Measurements from ENCODE around the gene CSNK2B. TPM values are rescaled to one million over a fixed set of nuclear protein-coding genes. Genes with fewer than 3 reads are reported as not detected.

CSNK2B gene
- total and polyA plus RNA-seq, 9 of the 15 experiments (the other 6 are each of a cell fraction or from before 2014, with no cell fraction given), result 120 to 1,126 (median 529) TPM

GRCh38 chr6:31690231-31691077 lies 24.6 kb downstream of the CSNK2B start (continued):
- TF ChIP-seq E2F6 (IDR thresholded peaks at IDR 0.05; ENCODE audit: borderline replicate concordance in 1 of 2, extremely low read depth in 1 of 2, insufficient read depth in 1 of 2, insufficient read length in 1 of 2, low read depth in 1 of 2, low read length in 1 of 2, poor library complexity in 1 of 2, severe bottlenecking in 1 of 2) (no peak), TOE1 (IDR thresholded peaks at IDR 0.05; ENCODE audit: borderline replicate concordance) (peak; percentile 78; the same call in 1 of the 2 replicates), TOE1 (CRISPR knock-in tag; IDR thresholded peaks at IDR 0.05; ENCODE audit: borderline replicate concordance, low read depth) (peak; percentile 58; the same call in 1 of the 2 replicates), GABPA (tag; conservative IDR thresholded peaks at IDR 0.05; ENCODE audit: low read depth) (0 out of 2 replicates have a peak, but pooled peaks have one; percentile 25), ZNF431 (CRISPR knock-in tag; IDR thresholded peaks at IDR 0.05) (peak; percentile 14), DNMT1 (IDR thresholded peaks at IDR 0.05) (peak; percentile 14), CBFA2T2 (conservative IDR thresholded peaks at IDR 0.05) (peak; percentile 92), CTBP1 (IDR thresholded peaks at IDR 0.05; ENCODE audit: borderline replicate concordance) (peak; percentile 97), NFATC3 (IDR thresholded peaks at IDR 0.05) (peak; percentile 38; the same call in 1 of the 2 replicates), SMARCC2 (IDR thresholded peaks at IDR 0.05; ENCODE audit: low read depth) (peak; percentile 99), RBFOX2 (IDR thresholded peaks at IDR 0.05; ENCODE audit: low read depth, low read length) (no peak), ASH1L (IDR thresholded peaks at IDR 0.05; ENCODE audit: borderline replicate concordance, low read depth, partially characterized antibody) (no peak), E2F3 (CRISPR knock-in tag; IDR thresholded peaks at IDR 0.05) (no peak), SIX5 (IDR thresholded peaks at IDR 0.05; ENCODE audit: borderline replicate concordance in 1 of 2, insufficient read depth in 1 of 2, low read depth in 1 of 2, low read length in 2 of 2) (no peak), ZNF551 (CRISPR knock-in tag; IDR thresholded peaks at IDR 0.05) (no peak), GABPB2 (CRISPR knock-in tag; conservative IDR thresholded peaks at IDR 0.05) (peak; percentile 72; the same call in 1 of the 2 replicates), KAT7 (CRISPR knock-in tag; IDR thresholded peaks at IDR 0.05; ENCODE audit: borderline replicate concordance) (peak; percentile 94)
- TF ChIP-seq, protein P1, sequence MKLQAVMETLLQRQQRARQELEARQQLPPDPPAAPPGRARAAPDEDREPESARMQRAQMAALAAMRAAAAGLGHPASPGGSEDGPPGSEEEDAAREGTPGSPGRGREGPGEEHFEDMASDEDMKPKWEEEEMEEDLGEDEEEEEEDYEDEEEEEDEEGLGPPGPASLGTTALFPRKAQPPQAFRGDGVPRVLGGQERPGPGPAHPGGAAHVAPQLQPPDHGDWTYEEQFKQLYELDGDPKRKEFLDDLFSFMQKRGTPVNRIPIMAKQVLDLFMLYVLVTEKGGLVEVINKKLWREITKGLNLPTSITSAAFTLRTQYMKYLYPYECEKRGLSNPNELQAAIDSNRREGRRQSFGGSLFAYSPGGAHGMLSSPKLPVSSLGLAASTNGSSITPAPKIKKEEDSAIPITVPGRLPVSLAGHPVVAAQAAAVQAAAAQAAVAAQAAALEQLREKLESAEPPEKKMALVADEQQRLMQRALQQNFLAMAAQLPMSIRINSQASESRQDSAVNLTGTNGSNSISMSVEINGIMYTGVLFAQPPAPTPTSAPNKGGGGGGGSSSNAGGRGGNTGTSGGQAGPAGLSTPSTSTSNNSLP (IDR thresholded peaks at IDR 0.05; ENCODE audit: borderline replicate concordance, low read depth, low read length), result 0 out of 2 replicates have a peak, but pooled peaks have one; percentile 74
- TF ChIP-seq, protein P2, sequence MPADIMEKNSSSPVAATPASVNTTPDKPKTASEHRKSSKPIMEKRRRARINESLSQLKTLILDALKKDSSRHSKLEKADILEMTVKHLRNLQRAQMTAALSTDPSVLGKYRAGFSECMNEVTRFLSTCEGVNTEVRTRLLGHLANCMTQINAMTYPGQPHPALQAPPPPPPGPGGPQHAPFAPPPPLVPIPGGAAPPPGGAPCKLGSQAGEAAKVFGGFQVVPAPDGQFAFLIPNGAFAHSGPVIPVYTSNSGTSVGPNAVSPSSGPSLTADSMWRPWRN (IDR thresholded peaks at IDR 0.05; ENCODE audit: low read depth), result peak; percentile 70
- TF ChIP-seq, protein P3, sequence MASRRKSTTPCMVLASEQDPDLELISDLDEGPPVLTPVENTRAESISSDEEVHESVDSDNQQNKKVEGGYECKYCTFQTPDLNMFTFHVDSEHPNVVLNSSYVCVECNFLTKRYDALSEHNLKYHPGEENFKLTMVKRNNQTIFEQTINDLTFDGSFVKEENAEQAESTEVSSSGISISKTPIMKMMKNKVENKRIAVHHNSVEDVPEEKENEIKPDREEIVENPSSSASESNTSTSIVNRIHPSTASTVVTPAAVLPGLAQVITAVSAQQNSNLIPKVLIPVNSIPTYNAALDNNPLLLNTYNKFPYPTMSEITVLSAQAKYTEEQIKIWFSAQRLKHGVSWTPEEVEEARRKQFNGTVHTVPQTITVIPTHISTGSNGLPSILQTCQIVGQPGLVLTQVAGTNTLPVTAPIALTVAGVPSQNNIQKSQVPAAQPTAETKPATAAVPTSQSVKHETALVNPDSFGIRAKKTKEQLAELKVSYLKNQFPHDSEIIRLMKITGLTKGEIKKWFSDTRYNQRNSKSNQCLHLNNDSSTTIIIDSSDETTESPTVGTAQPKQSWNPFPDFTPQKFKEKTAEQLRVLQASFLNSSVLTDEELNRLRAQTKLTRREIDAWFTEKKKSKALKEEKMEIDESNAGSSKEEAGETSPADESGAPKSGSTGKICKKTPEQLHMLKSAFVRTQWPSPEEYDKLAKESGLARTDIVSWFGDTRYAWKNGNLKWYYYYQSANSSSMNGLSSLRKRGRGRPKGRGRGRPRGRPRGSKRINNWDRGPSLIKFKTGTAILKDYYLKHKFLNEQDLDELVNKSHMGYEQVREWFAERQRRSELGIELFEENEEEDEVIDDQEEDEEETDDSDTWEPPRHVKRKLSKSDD (conservative IDR thresholded peaks at IDR 0.05; ENCODE audit: low read length), result no peak; the same call in 1 of the 2 replicates
